MCF 10A (cell line): ENCODE data around the gene CROCC2. TPM values are rescaled to one million over a fixed set of nuclear protein-coding genes. Genes with fewer than 3 reads are reported as not detected.

Experiments
- BruUV-seq: library from RNA; stranded (reverse); fragments of 400-500 nt; replicated peaks from 2 replicates; lab custom pipeline; 2021; lab: Mats Ljungman, UMichigan
- CTCF ChIA-PET: fragments of 300-600 bp; sonication (Branson Sonifier 250); formaldehyde crosslinking; extraction: SDS; loops from one replicate; lab custom pipeline; 2021; ENCODE audit warnings: antibody characterized with exemption, inconsistent platforms; lab: Yijun Ruan, JAX
- POLR2A ChIA-PET: fragments of 300-600, 350-650 bp; sonication (Branson Sonifier 250); formaldehyde crosslinking; extraction: SDS; loops from one replicate; lab custom pipeline; 2020; ENCODE audit warnings: antibody characterized with exemption, inconsistent platforms; lab: Yijun Ruan, JAX
- DNase-seq: peaks from one replicate; pipeline ENCODE4 v3.0.0-alpha.2; 2018; ENCODE audit not compliant: unreplicated experiment
- H3K27ac Mint-ChIP-seq: one replicate; pipeline ENCODE4 v1.8.0; 2022; ENCODE audit warnings: mild to moderate bottlenecking, low read depth, mixed read lengths; ENCODE audit not compliant: unreplicated experiment
- H3K27me3 Mint-ChIP-seq: one replicate; pipeline ENCODE4 v1.8.0; 2022; ENCODE audit warnings: mixed read lengths; ENCODE audit not compliant: insufficient read depth, unreplicated experiment
- H3K36me3 Mint-ChIP-seq: one replicate; pipeline ENCODE4 v1.8.0; 2022; ENCODE audit warnings: mild to moderate bottlenecking, moderate library complexity, mixed read lengths; ENCODE audit not compliant: insufficient read depth, unreplicated experiment
- H3K4me1 Mint-ChIP-seq: one replicate; pipeline ENCODE4 v1.8.0; 2022; ENCODE audit warnings: mixed read lengths; ENCODE audit not compliant: insufficient read depth, unreplicated experiment
- H3K4me3 Mint-ChIP-seq: one replicate; pipeline ENCODE4 v1.8.0; 2022; ENCODE audit warnings: mild to moderate bottlenecking, moderate library complexity, mixed read lengths; ENCODE audit not compliant: unreplicated experiment
- H3K9me3 Mint-ChIP-seq: one replicate; pipeline ENCODE4 v1.8.0; 2022; ENCODE audit warnings: mixed read lengths; ENCODE audit not compliant: unreplicated experiment
- CTCF ChIP-seq: fragments of 200-600 bp; IDR thresholded peaks from one replicate; pipeline ENCODE4 v1.8.0; 2022; ENCODE audit warnings: antibody characterized with exemption, mild to moderate bottlenecking; ENCODE audit not compliant: unreplicated experiment
- intact Hi-C: fragments of 100-400 bp; cut with micrococcal nuclease; formaldehyde crosslinking; loops from 2 replicates; pipeline ENCODE4 v1.14.1; 2022
- total RNA-seq: library from RNA; stranded (reverse); gene quantifications from 2 replicates; pipeline ENCODE4 v1.2.3, GENCODE V29; 2022

CROCC2 gene
- total RNA-seq, 1 experiment from 2014 or later: not detected

- no peak for TF ChIP-seq CTCF
- intact Hi-C loops: no loop called here
- H3K27ac Mint-ChIP-seq: peak overlapping the region; percentile 27
- H3K4me3 Mint-ChIP-seq: peak overlapping the region; percentile 60
- POLR2A ChIA-PET: interaction anchor here (0.6 to 2.1 kb wide), 10 partner anchors 12 to 424 kb away, joined by 3 to 11 read pairs (median 5); partner anchors contain the start of genes CAPN10 and MTERF4
- no TSS peak for BruUV-seq
- peaks cover 6% of the 10 kb centered on the region for H3K36me3 Mint-ChIP-seq
- CTCF ChIA-PET: interaction anchor here (0.8 to 1.0 kb wide), 3 partner anchors 50 to 435 kb away, joined by 3 read pairs; no protein-coding TSS in a partner anchor
- H3K27me3 Mint-ChIP-seq: no peaks in the 10 kb centered on the region
- H3K9me3 Mint-ChIP-seq: peaks cover 13% of the 10 kb centered on the region
- DNase-seq: peak; percentile 94
- H3K4me1 Mint-ChIP-seq: peaks cover 12% of the 10 kb centered on the region
Observed at GRCh38 chr2:241009601-241010530, 103.7 kb downstream of the CROCC2 start.

- Mint-ChIP-seq H3K4me1 (peaks cover 12% of the 10 kb centered on the region), H3K9me3 (peaks cover 8% of the 10 kb centered on the region), H3K27ac (peak overlapping the region; percentile 27), H3K36me3 (peaks cover 13% of the 10 kb centered on the region), H3K27me3 (no peaks in the 10 kb centered on the region), H3K4me3 (peak overlapping the region; percentile 60)
- no peak for DNase-seq
- intact Hi-C loops: no loop called here
- no TSS peak for BruUV-seq
- TF ChIP-seq CTCF: no peak
- ChIA-PET POLR2A (interaction anchor here (0.6 to 2.1 kb wide), 6 partner anchors 11 to 91 kb away, joined by 3 to 11 read pairs (median 4); partner anchors contain the start of gene MTERF4), CTCF (interaction anchor here (0.6 kb wide), 1 partner anchor 483 kb away, joined by 3 read pairs; no protein-coding TSS in a partner anchor)
Observed at GRCh38 chr2:241010531-241011295, 104.6 kb downstream of the CROCC2 start.

GRCh38 chr2:241011296-241011600, 105.1 kb downstream of the CROCC2 start:
- H3K4me1 Mint-ChIP-seq: peaks cover 12% of the 10 kb centered on the region
- no peak for DNase-seq
- no peak for TF ChIP-seq CTCF
- no TSS peak for BruUV-seq
- intact Hi-C loops: no loop called here
- ChIA-PET POLR2A (no interaction called here), CTCF (interaction anchor here (0.6 kb wide), 1 partner anchor 483 kb away, joined by 3 read pairs; no protein-coding TSS in a partner anchor)
- no peak overlapping the region for H3K27ac Mint-ChIP-seq
- H3K27me3 Mint-ChIP-seq: no peaks in the 10 kb centered on the region
- H3K36me3 Mint-ChIP-seq: peaks cover 10% of the 10 kb centered on the region
- H3K9me3 Mint-ChIP-seq: peaks cover 3% of the 10 kb centered on the region
- H3K4me3 Mint-ChIP-seq: no peak overlapping the region
